ENCODE measurements around the gene MRPS18C. TPM values are rescaled to one million over a fixed set of nuclear protein-coding genes. Genes with fewer than 3 reads are reported as not detected.

The MRPS18C gene
- total RNA-seq, result 10 to 100 TPM; 10.7 to 32.2 (median 16.5) TPM

DNA sequence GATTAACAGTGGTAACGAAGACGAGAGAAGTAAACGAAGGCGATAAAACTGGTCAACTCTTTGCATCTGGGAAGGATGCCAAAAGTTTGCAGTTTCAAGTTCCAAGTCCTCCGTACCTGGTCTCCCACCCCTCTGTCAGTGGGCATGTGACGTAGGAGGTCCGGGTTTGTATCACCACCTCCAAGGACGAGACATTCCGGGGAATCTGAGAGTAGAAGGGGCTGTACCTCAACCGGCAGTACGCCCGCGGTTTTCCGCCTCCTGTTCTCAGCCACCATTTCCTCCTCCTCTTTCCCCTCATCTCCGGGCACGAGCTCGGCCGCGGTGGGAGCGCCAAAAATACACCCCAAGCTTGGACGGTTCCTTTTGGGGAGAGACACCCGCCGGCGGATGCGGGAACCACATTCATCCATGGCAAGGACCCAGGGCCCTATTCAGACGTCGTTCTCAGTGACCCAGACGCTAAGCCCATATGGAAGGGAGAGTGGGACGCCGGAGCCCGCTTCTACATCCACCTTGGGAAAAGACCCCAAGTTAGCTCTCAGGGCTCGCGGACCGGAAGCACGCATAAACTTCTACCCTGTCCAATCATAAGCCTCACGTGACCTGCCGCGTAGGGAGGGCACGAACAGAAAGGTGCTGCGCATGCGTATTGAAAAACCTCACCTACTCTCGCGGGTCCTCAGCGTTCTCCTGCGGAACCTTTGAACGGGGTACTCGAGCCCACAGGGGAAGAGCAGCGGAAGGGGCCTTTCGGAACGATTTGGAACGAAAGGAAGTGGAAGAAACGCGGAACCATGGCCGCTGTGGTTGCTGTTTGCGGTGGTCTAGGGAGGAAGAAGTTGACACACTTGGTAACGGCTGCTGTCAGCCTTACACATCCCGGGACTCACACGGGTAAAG is at the start of gene MRPS18C, which contains the start of gene HELQ:
MRPS18C (plus strand) TSS at position 778 of the 903 bp plus-strand sequence; CDS start at position 798, 20 bp downstream.
HELQ (minus strand) TSS at position 543 of the 903 bp plus-strand sequence; CDS start at position 413, 130 bp downstream.
- peak; percentile 82 to 89 (median 84) for TF ChIP-seq POLR2AphosphoS5 (IDR thresholded peaks at IDR 0.05)
- TF ChIP-seq, protein P1, sequence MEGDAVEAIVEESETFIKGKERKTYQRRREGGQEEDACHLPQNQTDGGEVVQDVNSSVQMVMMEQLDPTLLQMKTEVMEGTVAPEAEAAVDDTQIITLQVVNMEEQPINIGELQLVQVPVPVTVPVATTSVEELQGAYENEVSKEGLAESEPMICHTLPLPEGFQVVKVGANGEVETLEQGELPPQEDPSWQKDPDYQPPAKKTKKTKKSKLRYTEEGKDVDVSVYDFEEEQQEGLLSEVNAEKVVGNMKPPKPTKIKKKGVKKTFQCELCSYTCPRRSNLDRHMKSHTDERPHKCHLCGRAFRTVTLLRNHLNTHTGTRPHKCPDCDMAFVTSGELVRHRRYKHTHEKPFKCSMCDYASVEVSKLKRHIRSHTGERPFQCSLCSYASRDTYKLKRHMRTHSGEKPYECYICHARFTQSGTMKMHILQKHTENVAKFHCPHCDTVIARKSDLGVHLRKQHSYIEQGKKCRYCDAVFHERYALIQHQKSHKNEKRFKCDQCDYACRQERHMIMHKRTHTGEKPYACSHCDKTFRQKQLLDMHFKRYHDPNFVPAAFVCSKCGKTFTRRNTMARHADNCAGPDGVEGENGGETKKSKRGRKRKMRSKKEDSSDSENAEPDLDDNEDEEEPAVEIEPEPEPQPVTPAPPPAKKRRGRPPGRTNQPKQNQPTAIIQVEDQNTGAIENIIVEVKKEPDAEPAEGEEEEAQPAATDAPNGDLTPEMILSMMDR (IDR thresholded peaks at IDR 0.05), result peak in 4 of 5 experiments; percentile 21 to 56 (median 36)
- no peak for TF ChIP-seq EP300 (IDR thresholded peaks at IDR 0.05; ENCODE audit: low read depth)
- peak; percentile 83 for TF ChIP-seq POLR2A (IDR thresholded peaks at IDR 0.05)
- Histone ChIP-seq H3K9me3 (no peaks in the 10 kb centered on the region), H3K4me1 (peaks cover 0 to 29% (median 22%) of the 10 kb centered on the region in 4 donors), H3K4me3 (peak within 1 kb of the TSS; percentile 66 to 88 (median 74)), H3K27me3 (no peaks in the 10 kb centered on the region), H3K36me3 (peaks cover 0 to 25% (median 9%) of the 10 kb centered on the region in 4 donors), H3K27ac (peak within 1 kb of the TSS; percentile 95 to 98 (median 96))
- intact Hi-C loops (cut with DNase I; ENCODE audit: low total_unique reads), result no loop called here
- whole genome bisulfite sequencing, 2 donors (ENCODE audit: low coverage in 1 of 2), result 0% methylated on average over 4 to 58 of the region's 58 CpGs
- peak; percentile 97 for DNase-seq
- in situ Hi-C loops (cut with MboI; ENCODE audit: low pct_ligation_motif_present in 1 of 4, low pct_unique_long_range_greater_than_20kb in 1 of 4, low sequenced_read_pairs in 3 of 4), result loop anchor here in 2 of 4 donors (10.0 to 25.0 kb wide), 3 partner anchors 171 to 593 kb away; partner anchors contain the start of genes COPS4 (in 1 of the 2) and COQ2 (in 1 of the 2)

- TF ChIP-seq, protein P1 (IDR thresholded peaks at IDR 0.05), result no peak
- TF ChIP-seq POLR2A (IDR thresholded peaks at IDR 0.05), result no peak
- TF ChIP-seq EP300 (IDR thresholded peaks at IDR 0.05; ENCODE audit: low read depth), result no peak
- H3K4me1 ChIP-seq, result no peaks in the 10 kb centered on the region
- H3K36me3 ChIP-seq, result peaks cover 0 to 14% (median 6%) of the 10 kb centered on the region in 4 donors
- H3K9me3 ChIP-seq, result no peaks in the 10 kb centered on the region
- intact Hi-C loops (cut with DNase I; ENCODE audit: low total_unique reads), result no loop called here
- no peak for DNase-seq
- H3K27ac ChIP-seq, result no peak overlapping the region
- in situ Hi-C loops (cut with MboI; ENCODE audit: low pct_ligation_motif_present in 1 of 4, low pct_unique_long_range_greater_than_20kb in 1 of 4, low sequenced_read_pairs in 3 of 4), result no loop called here
- H3K27me3 ChIP-seq, result no peaks in the 10 kb centered on the region
- no peak overlapping the region for H3K4me3 ChIP-seq
- WGBS, 2 donors (ENCODE audit: low coverage in 1 of 2), result 97 to 100% methylated on average over 1 of the region's 1 CpG
Measured at GRCh38 chr4:83408908-83409307, 47.0 kb upstream of the MRPS18C start.

- H3K9me3 ChIP-seq, result no peaks in the 10 kb centered on the region
- DNase-seq, result no peak
- H3K4me1 ChIP-seq, result no peaks in the 10 kb centered on the region
- H3K4me3 ChIP-seq, result no peak overlapping the region
- H3K36me3 ChIP-seq, result peaks cover 0 to 30% (median 15%) of the 10 kb centered on the region in 4 donors
- in situ Hi-C loops (cut with MboI; ENCODE audit: low pct_ligation_motif_present in 1 of 4, low pct_unique_long_range_greater_than_20kb in 1 of 4, low sequenced_read_pairs in 3 of 4) (no loop called here), intact Hi-C loops (cut with DNase I; ENCODE audit: low total_unique reads) (no loop called here)
- 95 to 100% methylated on average over 2 of the region's 2 CpGs for WGBS, 2 donors (ENCODE audit: low coverage in 1 of 2)
- H3K27ac ChIP-seq, result no peak overlapping the region
- TF ChIP-seq EP300 (IDR thresholded peaks at IDR 0.05; ENCODE audit: low read depth) (no peak), POLR2AphosphoS5 (IDR thresholded peaks at IDR 0.05) (no peak), POLR2A (IDR thresholded peaks at IDR 0.05) (no peak)
- TF ChIP-seq, protein P1 (IDR thresholded peaks at IDR 0.05), result no peak
- H3K27me3 ChIP-seq, result no peaks in the 10 kb centered on the region
Measured at GRCh38 chr4:83413676-83414075, 42.2 kb upstream of the MRPS18C start.

- TF ChIP-seq POLR2AphosphoS5 (IDR thresholded peaks at IDR 0.05), result no peak
- no peak for TF ChIP-seq EP300 (IDR thresholded peaks at IDR 0.05; ENCODE audit: low read depth)
- TF ChIP-seq, protein P1 (IDR thresholded peaks at IDR 0.05), result no peak
- no peak for TF ChIP-seq POLR2A (IDR thresholded peaks at IDR 0.05)
- in situ Hi-C loops (cut with MboI; ENCODE audit: low pct_ligation_motif_present in 1 of 4, low pct_unique_long_range_greater_than_20kb in 1 of 4, low sequenced_read_pairs in 3 of 4), result no loop called here
- Histone ChIP-seq H3K4me3 (no peak overlapping the region), H3K9me3 (no peaks in the 10 kb centered on the region), H3K4me1 (no peaks in the 10 kb centered on the region), H3K36me3 (peaks cover 0 to 48% (median 23%) of the 10 kb centered on the region in 4 donors), H3K27me3 (no peaks in the 10 kb centered on the region), H3K27ac (no peak overlapping the region)
- DNase-seq, result no peak
- 91 to 95% methylated on average over 4 of the region's 4 CpGs for WGBS, 2 donors (ENCODE audit: low coverage in 1 of 2)
- intact Hi-C loops (cut with DNase I; ENCODE audit: low total_unique reads), result no loop called here
Measured at GRCh38 chr4:83417566-83417965, 38.3 kb upstream of the MRPS18C start.

All from transverse colon (tissue), 4 donors.